HG03025 (cell line): ENCODE data around the gene LRFN4.

Source experiments
- ATAC-seq: cut with Tn5 transposase; IDR thresholded peaks from one replicate; pipeline ENCODE4 v1.9.1; 2021; ENCODE audit warnings: mild to moderate bottlenecking, moderate library complexity; ENCODE audit not compliant: unreplicated experiment, low FRiP score

LRFN4 gene

GRCh38 chr11:66844496-66845142 lies 12.2 kb upstream of the LRFN4 start:
- no peak for ATAC-seq

- ATAC-seq: no peak
Observed at GRCh38 chr11:66845143-66845875, 11.6 kb upstream of the LRFN4 start.

DNA sequence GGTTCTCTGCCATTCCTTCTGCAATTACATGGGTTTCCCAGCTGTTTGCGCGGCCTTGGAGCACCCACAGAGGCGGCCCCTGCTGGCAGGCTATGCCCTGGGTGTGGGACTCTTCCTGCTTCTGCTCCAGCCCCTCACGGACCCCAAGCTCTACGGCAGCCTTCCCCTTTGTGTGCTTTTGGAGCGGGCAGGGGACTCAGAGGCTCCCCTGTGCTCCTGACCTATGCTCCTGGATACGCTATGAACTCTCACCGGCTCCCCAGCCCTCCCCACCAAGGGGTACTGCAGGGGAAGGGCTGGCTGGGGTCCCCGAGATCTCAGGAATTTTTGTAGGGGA lies 11.0 kb upstream of the LRFN4 start:
- no peak for ATAC-seq

DNA sequence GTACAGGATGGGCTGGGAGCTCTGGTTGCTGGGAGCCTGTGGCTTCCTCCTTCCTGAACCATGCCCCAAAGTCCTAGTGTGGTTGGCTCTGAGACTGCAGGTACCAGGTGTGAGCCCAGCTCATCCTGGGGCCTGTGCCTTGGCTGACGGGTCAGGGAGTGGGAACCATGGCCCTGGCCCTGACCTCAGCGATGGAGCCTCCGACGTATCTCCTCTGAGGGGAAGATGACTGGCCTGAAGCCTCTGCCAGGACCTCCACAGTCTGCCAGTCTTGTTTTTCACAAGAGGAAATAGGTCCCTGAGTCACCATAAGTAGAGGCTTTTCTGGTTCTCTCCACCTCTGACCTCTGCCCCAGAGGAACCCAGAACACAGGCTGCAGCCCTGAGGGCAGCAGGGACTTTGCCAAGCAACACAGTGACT lies 10.2 kb upstream of the LRFN4 start:
- ATAC-seq: no peak

- ATAC-seq: no peak
Observed at GRCh38 chr11:66847461-66848232, 9.2 kb upstream of the LRFN4 start.

DNA sequence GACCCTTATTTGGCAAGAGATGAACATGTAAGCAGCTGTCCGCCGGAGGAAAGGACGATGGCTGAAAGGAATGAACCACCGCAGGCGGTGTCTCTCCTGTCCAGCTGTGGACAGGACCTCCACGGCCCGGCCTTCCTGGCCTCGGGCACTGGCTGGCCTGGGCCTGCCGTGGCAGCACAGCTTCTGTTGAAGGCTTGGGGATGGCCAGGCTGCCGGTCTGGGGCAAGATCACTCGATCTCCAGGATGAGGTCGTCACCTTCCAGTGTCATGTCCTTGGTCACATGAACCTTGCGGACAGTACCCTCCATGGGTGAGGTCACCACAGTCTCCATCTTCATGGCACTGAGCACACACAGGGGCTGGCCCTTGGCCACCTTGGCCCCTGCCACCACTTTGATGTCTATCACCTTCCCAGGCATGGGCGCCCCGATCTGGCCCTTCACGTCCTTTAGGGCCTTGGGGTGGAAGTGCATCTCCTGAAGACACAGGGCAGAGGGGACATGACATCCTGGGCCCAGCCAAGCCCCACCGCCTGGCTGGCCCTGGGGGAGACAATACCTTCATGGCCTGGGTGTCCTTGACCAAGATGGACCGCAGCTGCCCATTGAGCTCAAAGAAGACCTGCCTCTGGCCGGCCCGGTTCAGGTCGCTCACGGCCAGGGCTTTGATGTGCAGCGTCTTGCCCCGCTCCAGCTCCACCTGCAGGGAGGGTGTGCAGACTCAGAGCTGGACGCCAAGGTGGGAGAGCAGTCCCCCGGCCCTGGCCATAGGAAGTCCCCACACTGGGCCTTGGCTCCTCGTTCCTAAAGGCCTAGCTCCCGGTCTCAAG lies 8.0 kb upstream of the LRFN4 start:
- no peak for ATAC-seq

- ATAC-seq: no peak
Observed at GRCh38 chr11:66849501-66850234, 7.2 kb upstream of the LRFN4 start.

GRCh38 chr11:66850235-66850587 lies 6.7 kb upstream of the LRFN4 start:
- ATAC-seq: no peak

DNA sequence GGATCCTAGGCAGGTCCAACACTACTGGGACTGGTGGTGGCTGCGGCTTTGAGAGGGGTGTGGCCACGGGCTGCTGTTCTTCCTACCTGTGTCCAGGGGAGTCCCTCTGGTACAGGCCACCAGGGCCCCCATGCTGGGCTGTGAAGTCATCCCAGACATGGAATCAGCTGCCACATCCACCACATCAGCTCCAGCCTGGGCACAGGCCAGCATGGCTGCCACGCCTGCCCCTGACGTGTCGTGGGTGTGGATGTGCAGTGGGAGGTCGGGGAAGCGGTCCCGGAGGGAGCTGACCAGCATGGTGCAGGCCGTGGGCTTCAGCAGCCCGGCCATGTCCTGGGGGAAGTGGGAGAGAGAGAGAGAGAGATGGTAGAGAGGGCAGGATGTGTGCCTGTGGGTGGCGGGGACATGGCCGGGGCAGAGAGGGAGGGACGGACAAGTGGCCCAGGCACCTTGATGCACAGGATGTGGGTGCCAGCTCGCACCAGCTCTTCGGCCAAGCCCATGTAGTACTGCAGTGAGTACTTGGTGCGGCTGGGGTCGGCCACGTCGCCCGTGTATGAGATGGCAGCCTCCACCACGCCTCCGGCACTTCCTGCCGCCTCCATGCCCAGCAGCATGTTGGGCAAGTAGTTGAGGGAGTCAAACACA lies 6.2 kb upstream of the LRFN4 start:
- no peak for ATAC-seq

GRCh38 chr11:66851239-66851596 lies 5.6 kb upstream of the LRFN4 start:
- no peak for ATAC-seq

- no peak for ATAC-seq
Observed at GRCh38 chr11:66851698-66852465, 5.0 kb upstream of the LRFN4 start.

- ATAC-seq: no peak
Observed at GRCh38 chr11:66852466-66853241, 4.2 kb upstream of the LRFN4 start.

DNA sequence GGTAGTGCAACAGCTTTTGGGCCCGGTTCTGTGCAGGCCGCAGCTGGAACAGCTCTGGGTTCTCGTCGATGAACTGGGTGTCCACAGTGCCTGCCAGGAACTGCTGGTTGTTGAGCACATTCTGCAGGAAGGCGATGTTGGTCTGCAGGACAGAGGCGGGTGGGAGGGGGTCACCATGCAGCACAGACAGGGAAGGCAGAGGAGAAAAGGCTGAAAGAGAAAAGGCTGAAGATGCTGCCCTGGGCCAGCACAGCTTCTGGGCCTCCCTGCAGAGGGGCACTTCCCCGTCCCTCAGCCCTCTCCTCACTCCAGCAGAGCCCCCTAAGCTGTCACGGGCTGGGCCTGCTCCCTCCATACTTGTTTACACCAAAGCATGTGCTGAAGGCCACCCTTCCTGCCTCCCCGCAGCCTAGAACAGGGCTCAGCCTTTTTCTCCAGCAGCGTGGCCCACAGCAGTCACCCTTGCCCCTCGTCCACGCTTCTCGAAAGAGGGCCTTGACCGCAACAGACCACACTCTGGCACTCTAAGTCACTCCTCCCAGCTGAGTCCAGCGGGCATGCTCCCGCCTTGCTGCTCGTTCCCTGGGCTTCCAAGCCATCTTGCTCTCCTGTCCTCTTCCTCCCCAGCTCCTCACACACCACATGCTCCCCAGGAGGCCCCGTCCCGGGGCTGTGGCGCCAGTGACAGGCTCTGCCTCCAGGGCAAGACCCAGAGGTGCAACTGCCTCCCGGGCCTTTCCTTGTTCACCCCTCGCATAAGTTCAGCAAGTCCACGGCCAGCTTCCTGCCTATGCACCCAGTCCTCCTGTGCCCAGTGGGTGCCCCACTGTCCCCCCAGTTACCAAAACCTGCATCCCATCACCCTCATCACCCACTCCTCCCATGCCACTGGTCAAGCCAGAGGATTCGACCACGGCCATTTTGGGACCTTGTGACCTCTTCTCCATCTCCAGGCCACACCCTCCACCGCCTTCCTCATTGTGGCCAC lies 3.3 kb upstream of the LRFN4 start:
- no peak for ATAC-seq

- ATAC-seq: no peak
Observed at GRCh38 chr11:66854231-66854661, 2.6 kb upstream of the LRFN4 start.

DNA sequence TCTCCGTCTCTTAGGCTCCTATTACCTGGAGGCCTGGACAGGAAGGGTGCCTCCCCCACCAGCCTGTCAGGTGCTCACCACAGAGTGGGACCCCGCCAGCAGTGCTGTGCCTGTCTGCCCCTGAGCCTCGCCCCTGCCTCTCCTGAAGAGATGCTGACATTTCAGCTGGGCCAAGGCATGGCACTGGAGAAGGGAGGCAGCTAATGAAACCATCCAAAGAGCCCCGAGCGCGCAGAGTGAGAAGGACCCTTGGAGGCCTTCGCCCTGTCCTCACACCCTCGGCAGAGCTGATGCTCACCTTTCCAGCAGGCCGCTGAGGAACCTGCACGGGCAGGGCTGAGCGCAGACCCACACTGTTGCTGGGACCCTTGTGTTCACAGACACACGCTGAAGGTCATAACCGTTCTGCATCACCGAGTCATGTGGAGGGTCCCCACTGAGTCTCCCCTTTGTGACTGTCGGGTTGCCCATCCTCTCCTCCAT lies 2.1 kb upstream of the LRFN4 start:
- no peak for ATAC-seq

GRCh38 chr11:66855574-66856495 lies 1.0 kb upstream of the LRFN4 start:
- peak; percentile 42 for ATAC-seq
